H1 (cell line): ENCODE results near the gene GALNT11. TPM values are rescaled to one million over a fixed set of nuclear protein-coding genes. Genes with fewer than 3 reads are reported as not detected.

ENCODE experiments used
- CTCF ChIA-PET: fragments of 300-600 bp; sonication (Branson Sonifier 250); formaldehyde crosslinking; loops from one replicate; lab custom pipeline; 2021; ENCODE audit not compliant: partially characterized antibody; lab: Charles Lee
- POLR2A ChIA-PET: fragments of 300-600 bp; sonication (Branson Sonifier 250); formaldehyde crosslinking; loops from one replicate; lab custom pipeline; 2021; ENCODE audit warnings: inconsistent platforms; ENCODE audit not compliant: partially characterized antibody; lab: Charles Lee
- DNase-seq, 2 experiments: peaks; one replicate each; pipeline versions ENCODE4 v3.0.0 to v3.0.0-alpha.2; 2010 to 2022; ENCODE audit warnings: low spot score in 2 of 2, low read depth in 1 of 2, mixed read lengths in 1 of 2
- FAIRE-seq: peaks from 2 replicates; lab custom pipeline; 2011; peaks lifted over from hg19 to GRCh38; lab: Jason Lieb, UNC
- H2AFZ ChIP-seq: 2 replicates; pipeline ENCODE4 v1.8.1; 2012; ENCODE audit warnings: low read length, inconsistent platforms
- H2AK5ac ChIP-seq: 2 replicates; pipeline ENCODE4 v1.6.1; 2013; ENCODE audit warnings: low read depth, low read length
- H2BK120ac ChIP-seq: replicated peaks from 2 replicates; pipeline ENCODE3; 2013; ENCODE audit warnings: low read depth, low read length, inconsistent platforms
- H2BK12ac ChIP-seq: 2 replicates; pipeline ENCODE4 v1.6.1; 2013; ENCODE audit warnings: low read depth, low read length
- H2BK15ac ChIP-seq: 2 replicates; pipeline ENCODE4 v1.6.1; 2013; ENCODE audit warnings: low read length
- H2BK20ac ChIP-seq: 2 replicates; pipeline ENCODE4 v1.6.1; 2013; ENCODE audit warnings: low read length
- H2BK5ac ChIP-seq: 2 replicates; pipeline ENCODE4 v1.6.1; 2013; ENCODE audit warnings: low read depth, low read length
- H3K14ac ChIP-seq: 2 replicates; pipeline ENCODE4 v1.6.1; 2013; ENCODE audit warnings: inconsistent platforms; ENCODE audit not compliant: insufficient read length
- H3K18ac ChIP-seq: 2 replicates; pipeline ENCODE4 v1.6.1; 2013; ENCODE audit warnings: low read length; ENCODE audit errors: extremely low read depth
- H3K23ac ChIP-seq: 2 replicates; pipeline ENCODE4 v1.6.1; 2013; ENCODE audit warnings: inconsistent platforms; ENCODE audit not compliant: insufficient read length
- H3K23me2 ChIP-seq: 2 replicates; pipeline ENCODE4 v1.6.1; 2013; ENCODE audit warnings: low read depth, low read length
- H3K27ac ChIP-seq: 2 replicates; pipeline ENCODE4 v1.6.1; 2011; ENCODE audit warnings: low read depth, low read length, inconsistent platforms
- H3K27me3 ChIP-seq, 4 experiments: replicated peaks in 1 of 4; 1 replicate in 1 of 4; 2 replicates in 3 of 4; pipeline versions ENCODE4 v1.6.1 to v1.8.1; 2011 to 2013; ENCODE audit warnings: low read length in 3 of 4, mild to moderate bottlenecking in 3 of 4, inconsistent platforms in 2 of 4, mixed read lengths in 2 of 4, moderate library complexity in 1 of 4; ENCODE audit not compliant: control insufficient read depth in 3 of 4, insufficient read depth in 3 of 4; ENCODE audit errors: extremely low read depth in 1 of 4
- H3K36me3 ChIP-seq, 4 experiments: 2 replicates each; pipeline versions ENCODE4 v1.6.1 to v1.8.1; 2011 to 2013; ENCODE audit warnings: mild to moderate bottlenecking in 4 of 4, low read length in 3 of 4, moderate library complexity in 2 of 4, control low read depth in 1 of 4, inconsistent platforms in 1 of 4; ENCODE audit not compliant: insufficient read depth in 4 of 4, control insufficient read depth in 2 of 4
- H3K4ac ChIP-seq: replicated peaks from 2 replicates; pipeline ENCODE3; 2013; ENCODE audit warnings: low read length, low read depth, mixed read lengths, inconsistent platforms; ENCODE audit not compliant: insufficient read length
- H3K4me1 ChIP-seq, 4 experiments: replicated peaks in 1 of 4; 1 replicate in 1 of 4; 2 replicates in 3 of 4; pipeline versions ENCODE4 v1.6.1 to v1.8.1; 2011 to 2013; ENCODE audit warnings: low read length in 3 of 4, inconsistent platforms in 2 of 4, mixed read lengths in 1 of 4; ENCODE audit not compliant: insufficient read depth in 4 of 4, control insufficient read depth in 3 of 4
- H3K4me2 ChIP-seq, 2 experiments: 2 replicates each; pipeline versions ENCODE4 v1.6.1 to v1.8.1; 2011 to 2013; ENCODE audit warnings: low read depth in 2 of 2, low read length in 2 of 2, control low read depth in 1 of 2, inconsistent platforms in 1 of 2, mild to moderate bottlenecking in 1 of 2; ENCODE audit not compliant: insufficient read depth in 1 of 2
- H3K4me3 ChIP-seq, 4 experiments: fragments of 200-600, 300-600 bp in 1 of 4; sonication (generic), shearing (Covaris generic), sonication (Bioruptor Twin) in 1 of 4; 2 replicates each; pipeline versions ENCODE4 v1.5.1 to v1.8.1; 2011 to 2016; ENCODE audit warnings: low read length in 4 of 4, low read depth in 3 of 4, control low read depth in 2 of 4, inconsistent platforms in 2 of 4, mild to moderate bottlenecking in 2 of 4, mixed read lengths in 1 of 4, moderate library complexity in 1 of 4; ENCODE audit not compliant: insufficient read depth in 2 of 4; ENCODE audit errors: extremely low read depth in 1 of 4
- H3K56ac ChIP-seq: replicated peaks from 2 replicates; pipeline ENCODE3; 2013; ENCODE audit warnings: low read depth, mild to moderate bottlenecking, mixed read lengths, low read length, inconsistent platforms; ENCODE audit not compliant: insufficient read length
- H3K79me1 ChIP-seq: 2 replicates; pipeline ENCODE4 v1.6.1; 2013; ENCODE audit warnings: low read depth, low read length, control low read depth
- H3K79me2 ChIP-seq, 2 experiments: 2 replicates each; pipeline versions ENCODE4 v1.6.1 to v1.8.1; 2012 to 2013; ENCODE audit warnings: low read length in 2 of 2, mild to moderate bottlenecking in 2 of 2, inconsistent platforms in 1 of 2; ENCODE audit not compliant: insufficient read depth in 2 of 2, control insufficient read depth in 1 of 2
- H3K9ac ChIP-seq, 4 experiments: replicated peaks in 1 of 4; 1 replicate in 1 of 4; 2 replicates in 3 of 4; pipeline versions ENCODE4 v1.6.1 to v1.8.1; 2011 to 2013; ENCODE audit warnings: low read depth in 3 of 4, low read length in 3 of 4, control low read depth in 2 of 4, mild to moderate bottlenecking in 2 of 4, moderate library complexity in 2 of 4, inconsistent platforms in 1 of 4; ENCODE audit errors: extremely low read depth in 1 of 4
- H3K9me3 ChIP-seq, 2 experiments: 2 replicates each; pipeline versions ENCODE4 v1.6.1 to v1.8.1; 2012 to 2013; ENCODE audit warnings: mild to moderate bottlenecking in 2 of 2, moderate library complexity in 2 of 2, control low read depth in 1 of 2, inconsistent platforms in 1 of 2, low read depth in 1 of 2, low read length in 1 of 2, mixed read lengths in 1 of 2; ENCODE audit not compliant: insufficient read depth in 2 of 2
- H4K20me1 ChIP-seq, 2 experiments: replicated peaks in 1 of 2; 2 replicates each; pipeline versions ENCODE3 to v1.8.1; 2011 to 2013; ENCODE audit warnings: inconsistent platforms in 2 of 2, low read length in 2 of 2, mild to moderate bottlenecking in 1 of 2; ENCODE audit not compliant: insufficient read depth in 2 of 2, control insufficient read depth in 1 of 2
- H4K5ac ChIP-seq: 2 replicates; pipeline ENCODE4 v1.6.1; 2013; ENCODE audit warnings: low read length, low read depth, mixed read lengths, inconsistent platforms; ENCODE audit not compliant: insufficient read length
- H4K8ac ChIP-seq: 2 replicates; pipeline ENCODE4 v1.8.0; 2013; ENCODE audit warnings: mild to moderate bottlenecking, moderate library complexity, low read length, inconsistent platforms; ENCODE audit not compliant: insufficient read depth; ENCODE audit errors: extremely low read depth
- H4K91ac ChIP-seq: replicated peaks from 2 replicates; pipeline ENCODE3; 2013; ENCODE audit warnings: low read length, mixed read lengths, inconsistent platforms; ENCODE audit not compliant: insufficient read length
- CEBPB ChIP-seq: IDR thresholded peaks from 2 replicates; pipeline ENCODE4 v1.6.1; 2012; ENCODE audit warnings: low read depth, low read length
- HDAC6 ChIP-seq: IDR thresholded peaks from one replicate; pipeline ENCODE4 v1.7.1; 2012; ENCODE audit warnings: low read depth, mild to moderate bottlenecking, inconsistent platforms, low read length, moderate library complexity
- RAD21 ChIP-seq, 2 experiments: IDR thresholded peaks in 1 of 2; conservative IDR thresholded peaks in 1 of 2; 2 replicates each; pipeline ENCODE4 v1.6.1; 2011; ENCODE audit warnings: low read depth in 2 of 2, low read length in 2 of 2, improper control_type of control experiment in 1 of 2, inconsistent platforms in 1 of 2, mild to moderate bottlenecking in 1 of 2, moderate library complexity in 1 of 2
- SIRT6 ChIP-seq: IDR thresholded peaks from one replicate; pipeline ENCODE4 v1.7.1; 2012; ENCODE audit warnings: low read length, inconsistent platforms
- WGBS, 2 experiments: shearing (Covaris generic) in 1 of 2; methylation state at CpG; one replicate each; pipeline versions ENCODE4 v1.1.6 to v1.1.7; 2013 to 2015; ENCODE audit warnings: low lambda C conversion rate in 2 of 2, mixed read lengths in 2 of 2, inconsistent platforms in 1 of 2, low coverage in 1 of 2, missing lambda C conversion rate in 1 of 2; ENCODE audit not compliant: insufficient replicate concordance in 2 of 2, insufficient coverage in 1 of 2, insufficient read length in 1 of 2; ENCODE audit errors: extremely low coverage in 1 of 2, missing lambda C conversion rate in 1 of 2; 5-methylcytosine and 5-hydroxymethylcytosine counted together
- polyA plus RNA-seq, 7 experiments: library from polyadenylated mRNA; depleted of rRNA in 3 of 7; stranded (reverse) in 5 of 7; unstranded in 2 of 7; fragments of >200 nt in 5 of 7; fragments of 200-250 nt in 2 of 7; gene quantifications; 1 replicate in 5 of 7; 2 replicates in 1 of 7; 4 replicates in 1 of 7; pipeline versions ENCODE4 v1.2.1 to v1.2.3, GENCODE V29; 2011 to 2013; ENCODE audit warnings: missing spikeins in 2 of 7, mixed read lengths in 2 of 7
- total RNA-seq: library from RNA; stranded (reverse); fragmentation: NEBNext Ultra II Directional; extraction: Animal tissue kit (Norgen Biotek cat#: 25700); gene quantifications from 2 replicates; pipeline ENCODE4 v1.2.1, GENCODE V29; 2021

Gene GALNT11
- total and polyA plus RNA-seq, 2 of the 8 experiments (the other 6 are each of a cell fraction or from before 2014, with no cell fraction given) = 20.5 to 23.2 TPM

DNA sequence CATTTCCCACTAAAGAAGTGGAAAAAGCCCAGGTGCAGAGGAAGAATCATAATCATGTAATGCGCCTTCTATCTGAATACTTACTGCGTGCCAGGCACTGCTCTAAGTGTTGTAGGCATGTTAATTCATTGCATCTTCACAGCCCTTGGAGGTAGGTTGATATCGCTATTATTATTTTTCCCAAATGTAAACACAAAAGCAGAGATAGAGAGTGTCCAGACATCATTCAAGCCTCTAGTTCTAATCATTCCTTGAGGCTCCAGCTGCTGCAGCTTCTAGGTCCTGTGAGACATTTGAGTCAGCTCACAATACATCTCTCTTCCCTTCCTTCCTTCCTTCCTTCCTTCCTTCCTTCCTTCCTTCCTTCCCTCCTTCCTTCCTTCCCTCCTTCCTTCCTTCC is 44.3 kb upstream of the GALNT11 start:
- H3K27ac ChIP-seq = no peak overlapping the region
- no peak overlapping the region for H4K8ac ChIP-seq
- DNase-seq (no peak), FAIRE-seq (no peak)
- no peak overlapping the region for H2BK15ac ChIP-seq
- no peaks in the 10 kb centered on the region for H4K20me1 ChIP-seq
- no peaks in the 10 kb centered on the region for H3K36me3 ChIP-seq
- H3K27me3 ChIP-seq = no peaks in the 10 kb centered on the region
- H3K79me1 ChIP-seq = no peaks in the 10 kb centered on the region
- no peak overlapping the region for H3K23ac ChIP-seq
- no peaks in the 10 kb centered on the region for H3K79me2 ChIP-seq
- no peak overlapping the region for H2BK5ac ChIP-seq
- H3K9ac ChIP-seq = no peak overlapping the region
- no peaks in the 10 kb centered on the region for H3K23me2 ChIP-seq
- no peak overlapping the region for H2BK12ac ChIP-seq
- no peak overlapping the region for H3K4me3 ChIP-seq
- 90% methylated on average over 3 of the region's 3 CpGs; no CpG with 5 or more reads in 1 of the 2 experiments for WGBS, 2 experiments
- H3K9me3 ChIP-seq = no peaks in the 10 kb centered on the region
- no peak overlapping the region for H3K4ac ChIP-seq
- H4K91ac ChIP-seq = no peak overlapping the region
- POLR2A ChIA-PET = no interaction called here
- H3K14ac ChIP-seq = no peak overlapping the region
- H3K4me2 ChIP-seq = no peak overlapping the region
- H2AFZ ChIP-seq = no peak overlapping the region
- CTCF ChIA-PET = interaction anchor here (0.8 to 1.5 kb wide), 2 partner anchors 45 to 110 kb away, joined by 3 read pairs; no protein-coding TSS in a partner anchor
- TF ChIP-seq SIRT6 (no peak), CEBPB (no peak), HDAC6 (no peak), RAD21 (IDR thresholded peaks at IDR 0.05 in 1 of 2, conservative IDR thresholded peaks at IDR 0.05 in 1 of 2; ENCODE audit: low read depth in 2 of 2, low read length in 2 of 2) (no peak)
- H4K5ac ChIP-seq = no peak overlapping the region
- no peak overlapping the region for H2BK20ac ChIP-seq
- H3K18ac ChIP-seq = no peak overlapping the region
- no peak overlapping the region for H2AK5ac ChIP-seq
- H3K4me1 ChIP-seq = no peaks in the 10 kb centered on the region
- H2BK120ac ChIP-seq = no peak overlapping the region
- no peak overlapping the region for H3K56ac ChIP-seq
